Kidney capillary endothelial cell (primary cell): ENCODE results near the gene PLEKHO2.

Experiments
- DNase-seq: peaks from one replicate; pipeline ENCODE4 v3.0.0-alpha.2; 2018; ENCODE audit warnings: low spot score

The PLEKHO2 gene

DNA sequence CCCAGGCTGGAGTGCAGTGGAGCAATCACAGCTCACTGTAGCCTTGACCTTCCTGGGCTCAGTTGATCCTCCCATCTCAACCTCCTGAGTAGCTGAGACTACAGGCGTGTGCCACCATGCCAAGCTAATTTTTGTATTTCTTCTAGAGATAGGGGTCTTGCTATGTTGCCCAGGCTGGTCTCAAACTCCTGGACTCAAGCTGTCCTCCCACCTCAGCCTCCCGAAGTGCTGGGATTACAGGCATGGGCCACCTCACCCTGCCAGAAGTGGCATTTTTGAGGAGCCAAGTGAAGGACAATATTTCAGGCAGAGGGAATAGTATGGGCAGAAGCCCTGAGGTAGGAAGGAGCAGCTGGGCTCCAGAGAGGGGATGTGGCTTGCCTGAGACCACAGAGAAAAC, 74.7 kb downstream of the PLEKHO2 start:
- no peak for DNase-seq

DNA sequence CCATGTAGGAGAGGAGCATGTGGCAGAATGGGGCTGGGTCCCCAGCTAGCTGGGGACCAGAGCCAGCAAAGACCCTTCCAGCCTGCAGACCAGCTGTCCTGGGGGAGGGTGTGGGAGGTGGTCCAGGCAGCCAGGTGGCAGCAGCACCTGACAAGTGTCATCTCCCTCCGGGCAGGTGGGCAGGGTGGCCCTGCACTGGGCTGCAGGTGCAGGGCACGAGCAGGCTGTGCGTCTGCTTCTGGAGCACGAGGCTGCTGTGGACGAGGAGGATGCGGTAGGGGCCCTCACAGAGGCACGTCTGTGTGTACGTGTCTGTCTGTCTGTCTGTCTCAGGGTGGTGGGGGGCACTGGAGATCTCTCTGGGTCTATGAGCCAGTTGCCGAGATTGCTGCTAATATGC, 75.5 kb downstream of the PLEKHO2 start:
- no peak for DNase-seq
